SIG-M5 treated with dmso at 0.1 percent for 504 hours (cell line): ENCODE results near the gene KLHL29.

ENCODE experiments used
- DNase-seq: peaks from one replicate; lab custom pipeline; 2025; ENCODE audit not compliant: unreplicated experiment; lab: John Stamatoyannopoulos, UW

KLHL29 gene

DNA sequence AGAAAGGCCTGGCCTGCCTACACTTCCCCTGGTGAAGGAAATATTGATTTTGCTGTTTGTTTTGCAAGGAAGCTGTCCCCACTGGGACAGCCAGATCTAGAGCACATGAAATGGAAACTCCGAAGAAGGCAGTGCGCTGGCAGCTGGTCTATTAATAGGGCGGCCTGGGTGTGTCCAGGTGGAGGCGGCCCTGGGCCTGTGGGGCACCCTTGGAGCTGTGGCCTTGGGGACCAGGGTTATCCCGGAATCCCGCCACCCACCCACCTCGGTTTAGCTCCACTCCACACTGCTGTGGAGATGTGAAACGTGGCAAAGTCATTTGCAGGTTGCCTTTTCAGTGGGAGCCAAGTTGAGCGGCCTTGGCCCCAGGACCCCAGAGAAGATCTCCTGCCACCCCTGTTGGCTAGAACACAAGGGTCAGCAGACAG lies 204.3 kb downstream of the KLHL29 start:
- DNase-seq, result no peak

- no peak for DNase-seq
Measured at GRCh38 chr2:23589739-23590138, 204.8 kb downstream of the KLHL29 start.

DNA sequence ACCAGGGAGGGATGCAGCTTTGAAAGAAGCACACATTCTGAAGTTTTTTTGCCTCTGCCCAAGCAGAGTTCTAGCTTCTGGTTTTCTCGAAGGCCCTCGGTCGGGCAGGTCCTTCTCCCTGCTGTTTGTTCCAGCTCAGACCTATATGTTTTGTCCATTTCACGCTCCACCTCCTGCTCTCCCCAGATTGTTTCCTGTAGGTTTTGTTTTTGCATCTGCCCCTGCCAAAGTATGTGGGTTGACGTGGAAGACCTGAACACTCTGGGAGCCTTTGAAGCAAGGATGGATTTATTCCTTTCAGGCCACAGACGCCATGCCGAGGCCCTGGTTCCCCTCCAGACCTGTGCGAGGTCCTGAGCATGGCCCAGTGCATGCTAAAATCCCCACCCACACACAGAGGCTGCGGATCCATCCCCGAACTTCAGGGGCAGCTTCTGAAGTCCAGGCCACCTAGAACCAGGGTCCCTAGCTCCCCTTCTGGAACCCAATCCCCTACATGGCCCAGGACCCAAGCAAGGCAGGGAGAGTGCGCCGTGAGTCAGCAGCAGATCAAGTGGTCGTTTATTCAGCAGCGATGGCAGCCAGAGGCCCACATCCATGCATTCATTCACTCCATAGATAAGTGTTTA lies 205.4 kb downstream of the KLHL29 start:
- no peak for DNase-seq

GRCh38 chr2:23591111-23591510 lies 206.1 kb downstream of the KLHL29 start:
- DNase-seq, result no peak

DNA sequence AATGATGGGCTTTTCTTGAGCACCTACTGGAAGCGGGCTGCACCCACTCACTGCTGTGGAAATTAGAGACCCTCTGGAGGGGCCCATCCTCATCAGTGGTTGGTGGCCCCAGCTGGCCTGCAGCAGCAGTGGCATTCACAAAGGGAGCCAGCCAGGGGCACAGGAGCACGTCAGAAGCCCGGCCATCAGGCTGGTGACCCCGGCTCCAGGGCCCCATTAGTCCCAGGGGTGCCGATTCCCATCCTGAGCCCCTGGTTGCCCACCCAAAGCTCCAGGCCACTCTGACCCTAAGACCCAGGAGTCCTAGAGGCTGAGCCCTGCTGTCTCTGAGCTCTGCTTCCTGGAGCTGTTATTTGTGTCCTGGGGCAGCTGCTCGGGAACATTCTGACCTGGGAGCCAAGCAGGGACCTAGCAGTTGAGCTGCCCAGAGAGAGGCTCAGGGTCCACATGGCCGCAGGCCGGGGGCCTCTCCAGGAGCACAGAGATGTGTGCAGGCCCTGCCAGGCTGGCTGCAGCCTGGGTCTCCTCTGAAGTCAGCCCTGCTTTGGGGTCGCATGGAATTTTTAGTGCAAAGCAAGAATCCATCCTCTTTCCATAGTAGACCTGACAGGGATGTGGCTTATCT lies 207.2 kb downstream of the KLHL29 start:
- no peak for DNase-seq

GRCh38 chr2:23592898-23593751 lies 208.1 kb downstream of the KLHL29 start:
- no peak for DNase-seq

GRCh38 chr2:23593752-23594459 lies 208.9 kb downstream of the KLHL29 start:
- DNase-seq, result no peak

DNA sequence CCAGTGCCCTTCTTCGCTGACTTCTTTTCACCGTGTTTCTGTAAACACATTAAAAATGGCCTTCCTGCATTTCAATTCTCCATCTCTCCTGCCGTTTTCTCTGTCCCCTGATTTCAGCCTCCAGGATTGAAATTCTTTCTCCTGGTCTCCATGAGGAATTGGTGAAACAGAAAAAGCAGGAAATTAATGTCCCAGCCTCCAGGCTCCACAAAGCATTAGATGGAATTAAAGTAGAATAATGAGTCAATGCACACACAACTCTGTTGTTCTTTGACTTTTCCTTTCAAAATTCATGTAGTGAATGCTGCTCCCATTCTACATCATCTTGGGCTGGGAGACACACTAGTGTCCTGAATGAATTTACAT lies 209.5 kb downstream of the KLHL29 start:
- no peak for DNase-seq

GRCh38 chr2:23595021-23595420 lies 210.0 kb downstream of the KLHL29 start:
- no peak for DNase-seq

DNA sequence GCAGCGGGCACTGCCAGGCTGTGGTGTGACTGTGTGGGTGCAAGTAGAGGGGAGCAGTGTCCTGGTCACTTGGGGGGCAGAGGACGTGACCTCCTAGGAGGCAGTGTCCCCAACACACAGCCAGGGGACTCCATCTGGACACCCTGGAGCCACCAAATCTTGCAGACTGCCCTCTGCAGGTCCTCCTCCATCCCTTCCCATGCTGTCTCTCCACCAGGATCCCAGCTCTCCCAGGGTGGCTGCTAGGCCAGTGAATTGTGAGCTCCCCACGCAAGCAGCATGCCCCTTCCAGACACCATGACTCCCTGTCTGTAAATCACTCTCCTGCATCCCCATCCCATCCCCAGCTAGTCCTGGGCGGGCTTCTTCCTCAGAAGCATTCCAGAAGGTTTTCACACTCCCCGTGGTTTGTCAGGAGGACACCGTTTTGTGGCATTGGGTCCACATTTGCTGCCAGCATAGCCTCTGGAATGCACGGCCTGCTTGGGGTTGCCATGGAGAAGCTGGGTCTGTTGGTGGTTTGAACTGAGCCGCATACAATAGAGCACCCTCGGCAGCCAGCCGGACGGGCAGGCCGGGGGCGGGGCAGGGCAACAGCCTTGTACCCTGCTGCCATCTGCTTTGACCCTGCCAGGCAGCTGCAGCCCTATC lies 210.7 kb downstream of the KLHL29 start:
- DNase-seq, result no peak

DNA sequence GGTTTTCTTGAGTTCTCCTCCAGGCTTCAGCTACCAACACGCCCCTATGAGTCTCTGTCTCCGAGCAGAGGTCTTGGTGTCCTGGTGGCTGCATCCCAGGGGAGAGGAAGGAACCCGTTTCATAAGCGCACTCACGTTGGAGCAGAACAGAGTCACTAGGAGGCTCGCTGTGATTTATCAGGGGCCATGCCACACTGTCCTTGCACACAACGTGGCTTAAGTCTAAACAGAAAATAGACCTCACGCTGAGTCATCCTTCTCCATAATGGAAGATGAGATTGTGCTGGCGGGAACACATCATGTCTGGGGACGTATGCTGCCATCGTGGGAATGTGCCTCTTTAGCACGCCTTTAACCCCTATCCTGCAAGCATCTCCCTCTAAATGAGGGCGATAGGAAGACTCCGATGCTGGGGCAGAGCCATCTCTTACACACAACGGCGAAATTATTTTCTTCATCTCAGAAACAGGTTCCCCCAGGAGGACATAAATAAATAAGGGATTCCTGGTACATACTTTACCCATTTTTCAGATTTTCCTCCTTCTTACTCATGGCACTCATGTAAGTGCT lies 211.4 kb downstream of the KLHL29 start:
- DNase-seq, result no peak

DNA sequence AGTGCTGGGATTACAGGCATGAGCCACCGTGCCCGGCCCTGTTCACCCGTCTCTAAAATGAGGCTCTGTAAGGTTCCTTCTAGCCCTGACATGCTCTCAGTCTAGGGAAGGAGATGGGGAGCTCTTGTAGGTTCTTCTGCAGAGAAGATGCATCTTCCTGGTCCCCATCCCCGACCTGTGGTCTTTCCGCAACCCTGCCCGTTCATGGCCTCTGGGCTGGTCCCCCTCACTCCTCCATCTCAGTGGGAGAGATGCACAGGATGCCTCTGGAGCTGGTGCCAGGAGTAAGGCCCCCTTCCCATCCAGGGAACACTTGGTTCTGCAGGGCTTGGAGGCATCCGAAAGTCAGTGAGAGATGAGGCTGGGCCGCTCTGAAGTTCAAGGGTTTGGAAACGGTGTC lies 212.7 kb downstream of the KLHL29 start:
- DNase-seq, result no peak

DNA sequence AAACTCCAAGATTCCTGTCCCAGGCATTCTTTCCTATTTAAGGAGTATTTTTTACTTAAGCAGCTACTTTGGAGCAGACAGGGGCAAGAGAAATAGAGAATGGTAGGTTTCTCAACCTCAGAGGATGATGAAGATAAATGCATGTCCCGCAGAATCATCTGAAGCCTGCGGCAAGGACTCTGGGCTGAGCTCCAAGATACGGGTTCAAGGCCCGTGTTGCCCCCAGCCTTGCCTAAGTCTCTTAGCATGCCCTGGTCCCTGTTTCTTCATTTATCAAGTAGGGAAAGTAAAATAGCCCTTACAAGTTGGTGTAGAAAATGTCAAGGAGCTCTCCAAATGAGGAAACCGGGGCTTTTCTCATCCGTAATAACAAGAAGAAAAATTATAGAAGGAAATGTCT lies 214.0 kb downstream of the KLHL29 start:
- no peak for DNase-seq

DNA sequence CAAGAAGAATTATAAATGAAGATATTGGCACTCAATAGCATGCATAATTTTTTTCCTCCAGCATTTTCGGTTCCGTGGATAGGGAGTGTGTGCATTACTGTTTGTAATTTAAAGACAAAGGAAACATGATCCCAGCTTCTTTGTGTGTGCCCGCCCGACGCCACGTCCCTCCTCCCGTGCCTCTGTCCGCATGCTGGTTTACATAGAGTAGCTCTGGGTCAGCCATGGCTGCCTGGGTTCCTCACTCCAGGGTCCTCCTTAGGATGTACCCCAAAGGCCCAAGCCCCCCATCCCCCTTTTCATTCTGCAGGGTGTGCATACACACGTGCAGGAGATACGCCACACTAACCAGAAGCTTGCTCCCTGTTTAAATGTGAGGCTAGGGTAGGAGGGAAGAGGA lies 214.7 kb downstream of the KLHL29 start:
- no peak for DNase-seq

- DNase-seq, result no peak
Measured at GRCh38 chr2:23600346-23600745, 215.4 kb downstream of the KLHL29 start.

DNA sequence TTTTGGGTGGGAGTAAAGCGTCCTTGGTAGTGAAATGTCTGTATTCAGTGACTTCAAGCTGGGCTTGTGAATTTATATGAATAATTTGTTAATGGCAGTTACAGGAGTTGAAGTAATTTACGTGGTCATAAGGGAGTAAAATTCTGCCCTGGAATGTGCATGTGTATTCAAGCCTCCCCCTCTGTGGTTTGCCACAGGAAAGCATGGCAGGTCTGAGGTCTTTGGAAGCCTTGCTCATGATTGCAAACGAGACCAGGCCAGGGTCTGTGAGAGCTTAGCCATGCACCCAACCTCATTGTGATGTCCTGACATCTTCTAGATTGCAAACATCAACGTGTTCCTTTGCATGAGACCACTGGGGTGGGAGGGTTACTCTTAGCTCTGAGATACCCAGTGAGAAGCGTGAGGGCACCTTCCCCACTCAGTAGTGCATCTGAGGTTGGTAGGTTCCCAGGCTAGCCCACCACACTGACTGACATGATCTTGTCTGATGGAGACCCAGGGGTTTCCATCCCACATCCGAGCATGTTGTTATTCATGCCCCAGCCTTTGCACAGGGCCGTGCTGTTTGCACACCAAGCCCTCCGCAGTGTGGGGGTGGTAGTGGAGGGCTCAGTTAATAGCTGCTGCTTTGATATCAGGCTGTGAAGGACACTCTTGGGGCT lies 216.5 kb downstream of the KLHL29 start:
- no peak for DNase-seq

- DNase-seq, result no peak
Measured at GRCh38 chr2:23602116-23602515, 217.1 kb downstream of the KLHL29 start.

GRCh38 chr2:23603156-23603555 lies 218.2 kb downstream of the KLHL29 start:
- no peak for DNase-seq

- DNase-seq, result no peak
Measured at GRCh38 chr2:23603581-23603980, 218.6 kb downstream of the KLHL29 start.

DNA sequence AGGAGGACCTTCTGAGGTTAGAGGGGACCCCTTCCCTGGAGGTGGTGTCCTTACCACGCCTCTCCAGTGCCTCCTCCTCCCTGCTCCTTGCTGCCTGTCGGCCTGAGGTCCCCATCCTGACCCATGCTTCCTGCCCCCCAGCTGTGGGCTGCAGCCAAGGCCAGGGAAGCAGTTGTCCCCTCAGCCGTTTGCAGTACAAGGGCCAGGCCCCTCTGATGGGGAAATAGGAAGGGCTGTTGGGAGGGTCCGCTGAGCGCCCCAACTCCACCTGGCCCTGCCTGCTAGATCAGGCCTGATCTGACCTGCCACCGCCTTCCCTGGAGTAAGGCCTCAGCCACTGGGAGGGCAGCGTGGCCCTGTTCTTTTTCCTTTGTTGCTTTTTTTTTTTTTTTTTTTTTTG lies 219.8 kb downstream of the KLHL29 start:
- no peak for DNase-seq
